ENCODE data around the gene VIL1. TPM values are rescaled to one million over a fixed set of nuclear protein-coding genes. Genes with fewer than 3 reads are reported as not detected.

Gene VIL1
- total and polyA plus RNA-seq, 2 of the 4 experiments (the other 2 are of a cell fraction) = not detected

DNA sequence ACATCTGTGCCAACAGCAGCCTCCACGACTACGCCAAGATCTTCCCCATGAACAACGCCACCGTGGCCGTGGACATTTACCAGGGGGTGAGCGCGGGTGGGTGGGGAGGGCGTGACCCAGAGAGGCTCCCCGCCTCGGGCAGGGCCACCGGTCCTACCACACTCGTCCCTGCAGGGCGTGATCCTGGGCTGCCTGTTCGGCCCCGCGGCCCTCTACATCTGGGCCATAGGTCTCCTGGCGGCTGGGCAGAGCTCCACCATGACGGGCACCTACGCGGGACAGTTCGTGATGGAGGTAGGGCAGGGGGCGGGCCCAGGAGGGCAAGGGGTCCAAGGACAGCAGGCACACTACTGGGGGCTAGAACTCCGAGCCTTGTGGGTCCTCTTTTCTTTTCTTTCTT, 27.7 kb upstream of the VIL1 start:
- Histone ChIP-seq H3K27me3 (ENCODE audit: control insufficient read depth, insufficient read depth, low read length) (peaks cover 2% of the 10 kb centered on the region; the same call in 1 of the 2 replicates), H3K14ac (replicated peaks; ENCODE audit: low read depth, low read length) (no peak overlapping the region), H3K4ac (ENCODE audit: low read depth, low read length) (no peak overlapping the region), H4K20me1 (ENCODE audit: insufficient read depth, low read length) (no peaks in the 10 kb centered on the region), H3K56ac (ENCODE audit: extremely low read depth, insufficient read depth, low read length) (no peak overlapping the region), H3K4me3 (ENCODE audit: insufficient read depth, low read depth, low read length) (no peak overlapping the region), H3K9me1 (ENCODE audit: insufficient read depth, low read length) (0 out of 2 replicates have a peak, but pooled peaks cover 2% of the 10 kb centered on the region), H3K36me3 (ENCODE audit: control insufficient read depth, insufficient read depth, low read length) (no peaks in the 10 kb centered on the region), H3K4me2 (ENCODE audit: low read depth, low read length) (no peak overlapping the region), H2BK120ac (ENCODE audit: low read depth, low read length) (no peak overlapping the region), H2BK20ac (ENCODE audit: low read depth, low read length) (no peak overlapping the region), H2BK15ac (ENCODE audit: low read depth, low read length) (no peak overlapping the region), H3K23ac (ENCODE audit: low read depth, low read length) (no peak overlapping the region), H2AK9ac (replicated peaks; ENCODE audit: low read depth, low read length, poor library complexity) (no peak overlapping the region), H4K8ac (ENCODE audit: low read depth in 2 of 2, low read length in 2 of 2) (no peak overlapping the region), H4K91ac (ENCODE audit: insufficient read depth, low read depth, low read length) (no peak overlapping the region), H3K9me3 (ENCODE audit: control insufficient read depth, insufficient read depth, low read length) (no peaks in the 10 kb centered on the region), H3K27ac (ENCODE audit: insufficient read depth, low read length) (no peak overlapping the region), H3K9ac (ENCODE audit: low read depth, low read length) (no peak overlapping the region), H3K79me1 (ENCODE audit: low read depth in 1 of 2, low read length in 2 of 2) (no peaks in the 10 kb centered on the region), H2BK5ac (ENCODE audit: low read depth, low read length, poor library complexity, severe bottlenecking) (no peak overlapping the region), H2AFZ (replicated peaks; ENCODE audit: low read length, poor library complexity) (no peak overlapping the region), H2AK5ac (ENCODE audit: low read depth, low read length) (no peak overlapping the region), H3K4me1 (ENCODE audit: control insufficient read depth, insufficient read depth, low read length) (peaks cover 4% of the 10 kb centered on the region), H3K18ac (ENCODE audit: low read depth, low read length) (no peak overlapping the region), H4K5ac (ENCODE audit: low read depth, low read length) (no peak overlapping the region)
- CTCF ChIA-PET = no interaction called here
- dilution Hi-C loops (cut with HindIII; ENCODE audit: low sequenced_read_pairs, unreplicated experiment) = no loop called here
- ATAC-seq (ENCODE audit: low read depth) = no peak
- intact Hi-C loops (cut with micrococcal nuclease) = no loop called here
- WGBS, 2 experiments (ENCODE audit: extremely low coverage in 2 of 2, insufficient read length in 1 of 2) = 80% methylated on average over 2 of the region's 23 CpGs; no CpG with 5 or more reads in 1 of the 2 experiments
- no TSS peak for BruUV-seq (replicated peaks)
- TF ChIP-seq MAZ (IDR thresholded peaks at IDR 0.05; ENCODE audit: borderline replicate concordance, low read depth, low read length) = no peak
- TF ChIP-seq NFE2L2 (IDR thresholded peaks at IDR 0.05; ENCODE audit: low read depth, low read length) = no peak
- TF ChIP-seq CHD1 (IDR thresholded peaks at IDR 0.05; ENCODE audit: low read depth, low read length) = no peak
- no peak for TF ChIP-seq MAFK (IDR thresholded peaks at IDR 0.05; ENCODE audit: low read depth, low read length)
- TF ChIP-seq ELK1 (IDR thresholded peaks at IDR 0.05; ENCODE audit: borderline replicate concordance, low read depth, low read length) = no peak
- TF ChIP-seq USF2 (IDR thresholded peaks at IDR 0.05; ENCODE audit: low read depth, low read length) = no peak
- no peak for TF ChIP-seq RCOR1 (IDR thresholded peaks at IDR 0.05; ENCODE audit: insufficient replicate concordance, low read length)
- TF ChIP-seq BHLHE40 (IDR thresholded peaks at IDR 0.05; ENCODE audit: low read depth, low read length) = no peak
- TF ChIP-seq CEBPB (IDR thresholded peaks at IDR 0.05; ENCODE audit: low read depth, low read length) = no peak
- TF ChIP-seq POLR2A (IDR thresholded peaks at IDR 0.05; ENCODE audit: low read depth, low read length) = no peak
- no peak for TF ChIP-seq MXI1 (IDR thresholded peaks at IDR 0.05; ENCODE audit: borderline replicate concordance, low read depth, low read length)
- TF ChIP-seq, protein P1, sequence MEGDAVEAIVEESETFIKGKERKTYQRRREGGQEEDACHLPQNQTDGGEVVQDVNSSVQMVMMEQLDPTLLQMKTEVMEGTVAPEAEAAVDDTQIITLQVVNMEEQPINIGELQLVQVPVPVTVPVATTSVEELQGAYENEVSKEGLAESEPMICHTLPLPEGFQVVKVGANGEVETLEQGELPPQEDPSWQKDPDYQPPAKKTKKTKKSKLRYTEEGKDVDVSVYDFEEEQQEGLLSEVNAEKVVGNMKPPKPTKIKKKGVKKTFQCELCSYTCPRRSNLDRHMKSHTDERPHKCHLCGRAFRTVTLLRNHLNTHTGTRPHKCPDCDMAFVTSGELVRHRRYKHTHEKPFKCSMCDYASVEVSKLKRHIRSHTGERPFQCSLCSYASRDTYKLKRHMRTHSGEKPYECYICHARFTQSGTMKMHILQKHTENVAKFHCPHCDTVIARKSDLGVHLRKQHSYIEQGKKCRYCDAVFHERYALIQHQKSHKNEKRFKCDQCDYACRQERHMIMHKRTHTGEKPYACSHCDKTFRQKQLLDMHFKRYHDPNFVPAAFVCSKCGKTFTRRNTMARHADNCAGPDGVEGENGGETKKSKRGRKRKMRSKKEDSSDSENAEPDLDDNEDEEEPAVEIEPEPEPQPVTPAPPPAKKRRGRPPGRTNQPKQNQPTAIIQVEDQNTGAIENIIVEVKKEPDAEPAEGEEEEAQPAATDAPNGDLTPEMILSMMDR (conservative IDR thresholded peaks at IDR 0.05; ENCODE audit: low read depth, low read length) = no peak
- no peak for TF ChIP-seq RAD21 (IDR thresholded peaks at IDR 0.05; ENCODE audit: low read length)
- no peak for TF ChIP-seq RFX5 (IDR thresholded peaks at IDR 0.05; ENCODE audit: low read depth, low read length)
- no peak for TF ChIP-seq SMC3 (IDR thresholded peaks at IDR 0.05; ENCODE audit: low read depth, low read length)
- TF ChIP-seq FOS (IDR thresholded peaks at IDR 0.05; ENCODE audit: low read depth, low read length) = no peak
- in situ Hi-C loops (cut with MboI; ENCODE audit: low sequenced_read_pairs) = loop anchor here (10.0 kb wide), 1 partner anchor 116 kb away; the partner anchor contains the start of genes AAMP and PNKD
- DNase-seq = no peak
- POLR2A ChIA-PET (ENCODE audit: unreplicated experiment) = no interaction called here
